ENCODE data around the gene DDX39B.
"Not testable (repeated sequence)": the region's sequence is repeated elsewhere in the genome, so short reads cannot be mapped to it uniquely, and the experiment has no call there.

The DDX39B gene

DNA sequence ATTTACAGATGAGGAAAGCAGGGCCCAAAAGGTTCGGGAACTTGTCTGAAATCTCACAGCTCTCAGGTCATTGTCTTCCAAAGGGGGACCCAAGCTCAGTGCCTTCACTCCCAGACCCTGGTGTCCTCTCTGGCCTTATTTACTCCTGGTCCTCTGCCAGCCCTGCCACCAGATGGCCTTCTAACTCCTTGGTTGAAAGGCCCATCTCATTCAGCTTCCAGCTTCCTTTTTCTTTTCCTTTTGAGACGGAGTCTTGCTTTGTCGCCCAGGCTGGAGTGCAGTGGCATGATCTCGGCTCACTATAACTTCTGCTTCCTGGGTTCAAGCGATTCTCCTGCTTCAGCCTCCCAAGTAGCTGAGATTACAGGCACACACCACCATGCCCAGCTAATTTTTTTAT is 9.6 kb upstream of the DDX39B start:
- ChIA-PET POLR2A (interaction anchor here (0.9 to 1.1 kb wide), 3 partner anchors 10 to 47 kb away, joined by 3 to 5 read pairs (median 4); no protein-coding TSS in a partner anchor), CTCF (interaction anchor here (0.6 to 13.9 kb wide), 23 partner anchors 10 to 409 kb away, joined by 3 to 431 read pairs (median 3); partner anchors contain the start of genes C6orf47, DDX39B, LSM2 and LST1)
- not testable (repeated sequence) for H3K4me3 ChIP-seq (ENCODE audit: low read depth, low read length); H3K9me3 ChIP-seq (ENCODE audit: control insufficient read depth, insufficient read depth, low read depth, low read length); H3K27ac ChIP-seq (ENCODE audit: extremely low read depth, low read depth, low read length); H3K4me1 ChIP-seq (ENCODE audit: control insufficient read depth, insufficient read depth, low read length)
- TF ChIP-seq, protein P1, sequence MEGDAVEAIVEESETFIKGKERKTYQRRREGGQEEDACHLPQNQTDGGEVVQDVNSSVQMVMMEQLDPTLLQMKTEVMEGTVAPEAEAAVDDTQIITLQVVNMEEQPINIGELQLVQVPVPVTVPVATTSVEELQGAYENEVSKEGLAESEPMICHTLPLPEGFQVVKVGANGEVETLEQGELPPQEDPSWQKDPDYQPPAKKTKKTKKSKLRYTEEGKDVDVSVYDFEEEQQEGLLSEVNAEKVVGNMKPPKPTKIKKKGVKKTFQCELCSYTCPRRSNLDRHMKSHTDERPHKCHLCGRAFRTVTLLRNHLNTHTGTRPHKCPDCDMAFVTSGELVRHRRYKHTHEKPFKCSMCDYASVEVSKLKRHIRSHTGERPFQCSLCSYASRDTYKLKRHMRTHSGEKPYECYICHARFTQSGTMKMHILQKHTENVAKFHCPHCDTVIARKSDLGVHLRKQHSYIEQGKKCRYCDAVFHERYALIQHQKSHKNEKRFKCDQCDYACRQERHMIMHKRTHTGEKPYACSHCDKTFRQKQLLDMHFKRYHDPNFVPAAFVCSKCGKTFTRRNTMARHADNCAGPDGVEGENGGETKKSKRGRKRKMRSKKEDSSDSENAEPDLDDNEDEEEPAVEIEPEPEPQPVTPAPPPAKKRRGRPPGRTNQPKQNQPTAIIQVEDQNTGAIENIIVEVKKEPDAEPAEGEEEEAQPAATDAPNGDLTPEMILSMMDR (tag by site-specific recombination; IDR thresholded peaks at IDR 0.05), result peak; percentile 76
- peak; percentile 27; the same call in 1 of the 2 replicates for TF ChIP-seq ZNF600 (tag by site-specific recombination; IDR thresholded peaks at IDR 0.05)
- 0 out of 2 replicates have a peak, but pooled peaks have one; percentile 26 for TF ChIP-seq KLF8 (tag by site-specific recombination; IDR thresholded peaks at IDR 0.05)
- peak; percentile 58 for TF ChIP-seq ZNF654 (tag by site-specific recombination; IDR thresholded peaks at IDR 0.05; ENCODE audit: low read depth)
- H3K36me3 ChIP-seq (ENCODE audit: control insufficient read depth in 2 of 2, insufficient read depth in 1 of 2, low read length in 2 of 2), result peaks cover 44 to 65% of the 10 kb centered on the region in 2 experiments; a peak in 2 of 3 replicates

DNA sequence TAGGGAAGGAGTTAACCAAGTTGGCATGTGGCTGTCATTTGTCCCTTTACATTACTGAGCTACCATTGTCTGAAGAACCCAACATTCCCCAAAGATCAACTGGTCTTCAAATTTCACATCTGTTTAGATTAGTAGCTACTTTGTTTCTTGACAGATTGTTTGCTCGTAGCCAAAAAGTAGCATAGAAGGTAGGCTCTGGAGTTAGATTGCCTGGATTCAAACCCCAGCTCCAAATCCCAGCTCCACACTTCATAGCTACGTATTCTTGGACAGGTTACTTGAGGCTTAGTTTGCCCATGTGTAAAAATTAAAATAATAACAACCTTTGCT is 6.7 kb upstream of the DDX39B start:
- POLR2A ChIA-PET, result interaction anchor here (0.6 to 2.5 kb wide), 11 partner anchors 16 to 590 kb away, joined by 3 to 15 read pairs (median 3); partner anchors contain the start of genes C6orf47, HSPA1A, HSPA1B and HSPA1L
- TF ChIP-seq ZNF132 (tag by site-specific recombination; IDR thresholded peaks at IDR 0.05; ENCODE audit: borderline replicate concordance) (no peak), ZNF664 (tag by site-specific recombination; IDR thresholded peaks at IDR 0.05) (peak; percentile 94), ZNF37A (tag by site-specific recombination; IDR thresholded peaks at IDR 0.05) (no peak)
- Histone ChIP-seq H3K4me1 (ENCODE audit: control insufficient read depth, insufficient read depth, low read length) (peaks cover 2% of the 10 kb centered on the region; the same call in 1 of the 2 replicates), H3K27ac (ENCODE audit: extremely low read depth, low read depth, low read length) (no peak overlapping the region; the same call in 1 of the 2 replicates), H3K36me3 (ENCODE audit: control insufficient read depth in 2 of 2, insufficient read depth in 1 of 2, low read length in 2 of 2) (peaks cover 29 to 46% of the 10 kb centered on the region in 2 experiments; a peak in 2 of 3 replicates), H3K4me3 (ENCODE audit: low read depth, low read length) (no peak overlapping the region; the same call in 1 of the 2 replicates), H3K9me3 (ENCODE audit: control insufficient read depth, insufficient read depth, low read depth, low read length) (no peaks in the 10 kb centered on the region)
- CTCF ChIA-PET, result interaction anchor here (0.6 to 13.9 kb wide), 7 partner anchors 9 to 573 kb away, joined by 3 to 431 read pairs (median 4); partner anchors contain the start of genes LST1, LTB and NCR3

DNA sequence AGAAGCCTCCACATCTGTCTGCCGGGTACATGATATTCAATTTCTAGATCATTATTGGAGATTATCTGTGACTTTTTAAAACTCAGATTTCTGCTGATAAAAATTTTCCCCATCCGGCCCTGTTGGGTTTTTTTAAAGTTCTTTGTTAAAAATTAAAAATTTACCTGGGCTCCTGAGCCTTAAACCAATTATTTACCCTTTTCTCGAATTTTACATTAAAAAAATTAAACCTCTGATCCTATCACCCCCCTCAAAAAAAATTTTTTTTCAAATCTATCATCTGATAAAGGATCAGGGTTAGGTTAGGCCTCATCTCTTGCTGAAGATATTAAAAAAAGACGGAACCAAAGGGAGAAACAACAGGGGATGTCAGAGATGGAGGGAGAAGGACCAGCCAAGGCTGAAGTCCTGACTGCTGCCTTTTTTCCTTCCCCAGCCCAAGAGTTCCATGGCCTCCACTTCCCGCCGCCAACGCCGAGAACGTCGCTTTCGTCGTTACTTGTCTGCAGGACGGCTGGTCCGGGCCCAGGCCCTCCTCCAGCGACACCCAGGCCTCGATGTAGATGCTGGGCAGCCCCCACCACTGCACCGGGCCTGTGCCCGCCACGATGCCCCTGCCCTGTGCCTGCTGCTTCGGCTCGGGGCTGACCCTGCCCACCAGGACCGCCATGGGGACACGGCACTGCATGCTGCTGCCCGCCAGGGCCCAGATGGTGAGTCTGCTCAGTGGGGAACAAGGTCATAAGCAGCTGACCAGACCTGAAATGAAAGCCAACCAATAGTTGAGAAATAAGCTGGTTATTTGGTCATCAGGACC is 6.1 kb upstream of the DDX39B start:
- POLR2A ChIA-PET, result interaction anchor here (0.6 to 3.1 kb wide), 19 partner anchors 17 to 282 kb away, joined by 3 to 20 read pairs (median 4); partner anchors contain the start of genes BAG6, C6orf47, GPANK1 and HSPA1A
- no peaks in the 10 kb centered on the region for H3K9me3 ChIP-seq (ENCODE audit: control insufficient read depth, insufficient read depth, low read depth, low read length)
- TF ChIP-seq, protein P2, sequence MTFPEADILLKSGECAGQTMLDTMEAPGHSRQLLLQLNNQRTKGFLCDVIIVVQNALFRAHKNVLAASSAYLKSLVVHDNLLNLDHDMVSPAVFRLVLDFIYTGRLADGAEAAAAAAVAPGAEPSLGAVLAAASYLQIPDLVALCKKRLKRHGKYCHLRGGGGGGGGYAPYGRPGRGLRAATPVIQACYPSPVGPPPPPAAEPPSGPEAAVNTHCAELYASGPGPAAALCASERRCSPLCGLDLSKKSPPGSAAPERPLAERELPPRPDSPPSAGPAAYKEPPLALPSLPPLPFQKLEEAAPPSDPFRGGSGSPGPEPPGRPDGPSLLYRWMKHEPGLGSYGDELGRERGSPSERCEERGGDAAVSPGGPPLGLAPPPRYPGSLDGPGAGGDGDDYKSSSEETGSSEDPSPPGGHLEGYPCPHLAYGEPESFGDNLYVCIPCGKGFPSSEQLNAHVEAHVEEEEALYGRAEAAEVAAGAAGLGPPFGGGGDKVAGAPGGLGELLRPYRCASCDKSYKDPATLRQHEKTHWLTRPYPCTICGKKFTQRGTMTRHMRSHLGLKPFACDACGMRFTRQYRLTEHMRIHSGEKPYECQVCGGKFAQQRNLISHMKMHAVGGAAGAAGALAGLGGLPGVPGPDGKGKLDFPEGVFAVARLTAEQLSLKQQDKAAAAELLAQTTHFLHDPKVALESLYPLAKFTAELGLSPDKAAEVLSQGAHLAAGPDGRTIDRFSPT (tag by site-specific recombination; IDR thresholded peaks at IDR 0.05), result peak; percentile 64; the same call in 1 of the 2 replicates
- TF ChIP-seq ZNF561 (tag by site-specific recombination; IDR thresholded peaks at IDR 0.05; ENCODE audit: borderline replicate concordance) (0 out of 2 replicates have a peak, but pooled peaks have one; percentile 8), ZNF341 (tag by site-specific recombination; IDR thresholded peaks at IDR 0.05; ENCODE audit: low read depth) (peak; percentile 14; the same call in 1 of the 2 replicates), KLF1 (tag by site-specific recombination; IDR thresholded peaks at IDR 0.05) (no peak)
- TF ChIP-seq, protein P3, sequence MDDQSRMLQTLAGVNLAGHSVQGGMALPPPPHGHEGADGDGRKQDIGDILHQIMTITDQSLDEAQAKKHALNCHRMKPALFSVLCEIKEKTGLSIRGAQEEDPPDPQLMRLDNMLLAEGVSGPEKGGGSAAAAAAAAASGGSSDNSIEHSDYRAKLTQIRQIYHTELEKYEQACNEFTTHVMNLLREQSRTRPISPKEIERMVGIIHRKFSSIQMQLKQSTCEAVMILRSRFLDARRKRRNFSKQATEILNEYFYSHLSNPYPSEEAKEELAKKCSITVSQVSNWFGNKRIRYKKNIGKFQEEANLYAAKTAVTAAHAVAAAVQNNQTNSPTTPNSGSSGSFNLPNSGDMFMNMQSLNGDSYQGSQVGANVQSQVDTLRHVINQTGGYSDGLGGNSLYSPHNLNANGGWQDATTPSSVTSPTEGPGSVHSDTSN (CRISPR knock-in tag; IDR thresholded peaks at IDR 0.05), result 0 out of 2 replicates have a peak, but pooled peaks have one; percentile 4
- peaks cover 24 to 41% of the 10 kb centered on the region in 2 experiments; a peak in 2 of 3 replicates for H3K36me3 ChIP-seq (ENCODE audit: control insufficient read depth in 2 of 2, insufficient read depth in 1 of 2, low read length in 2 of 2)
- CTCF ChIA-PET, result interaction anchor here (0.6 to 13.9 kb wide), 8 partner anchors 22 to 573 kb away, joined by 3 to 431 read pairs (median 4); partner anchors contain the start of genes LST1, LTB and NCR3
- H3K4me1 ChIP-seq (ENCODE audit: control insufficient read depth, insufficient read depth, low read length), result peaks cover 2% of the 10 kb centered on the region; the same call in 1 of the 2 replicates
- H3K4me3 ChIP-seq (ENCODE audit: low read depth, low read length), result peak overlapping the region; percentile 47
- peak overlapping the region; percentile 1 for H3K27ac ChIP-seq (ENCODE audit: extremely low read depth, low read depth, low read length)
